ENCODE data around the gene MSI2.

DNA sequence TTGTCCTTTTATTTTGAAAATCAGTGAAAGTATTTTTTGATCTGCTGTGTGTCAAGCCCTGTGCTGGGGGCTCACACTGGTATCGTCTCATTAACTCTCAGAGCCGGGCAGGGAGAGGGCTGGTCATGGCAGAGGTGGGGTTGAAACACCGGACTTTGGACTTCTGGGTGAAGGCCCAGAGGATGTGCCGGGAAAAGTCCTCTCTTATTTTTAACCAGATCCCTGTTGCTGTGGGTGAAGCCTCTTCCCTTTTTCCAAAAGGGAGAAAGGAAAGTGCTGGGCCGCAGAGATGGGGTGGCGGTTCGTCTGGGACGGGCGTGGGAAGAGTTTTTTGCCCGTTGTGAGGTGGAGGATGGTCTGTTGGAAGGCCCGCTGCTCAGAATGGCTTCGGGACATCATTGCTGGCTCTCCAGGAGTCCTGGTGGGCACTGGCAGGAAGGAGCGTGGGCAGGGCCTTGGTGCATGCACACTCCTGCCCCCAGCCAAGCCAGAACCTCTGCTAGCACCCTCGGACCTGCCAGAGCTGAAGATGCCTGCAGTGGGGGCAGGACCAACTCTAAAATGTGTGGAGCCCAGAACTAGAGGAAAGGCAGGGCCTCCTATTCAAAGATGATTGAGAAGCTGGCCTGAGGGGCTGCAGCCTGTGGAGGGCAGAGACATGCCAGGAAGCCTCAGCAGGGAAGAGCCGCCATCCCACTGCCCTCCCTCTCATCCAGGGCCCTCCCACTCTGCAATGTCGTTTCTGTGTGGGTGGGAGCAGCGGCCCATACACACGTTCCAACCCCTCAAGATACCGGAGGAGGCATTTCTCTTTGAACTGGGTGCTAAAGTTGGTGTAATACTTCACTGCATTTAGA lies 275.6 kb downstream of the MSI2 start:
- no peak for TF ChIP-seq ZNF274 (IDR thresholded peaks at IDR 0.05; ENCODE audit: low read depth, low read length)
- TF ChIP-seq SUZ12 (IDR thresholded peaks at IDR 0.05; ENCODE audit: extremely low read depth, insufficient read depth, insufficient read length) = no peak
